IPS-NIHi7 (cell line): ENCODE measurements around the gene PRPF40A.
"Not testable (repeated sequence)": the region's sequence is repeated elsewhere in the genome, so short reads cannot be mapped to it uniquely, and the experiment has no call there.

Source experiments
- DNase-seq: peaks from one replicate; pipeline ENCODE4 v3.0.0; 2012; ENCODE audit warnings: mixed read lengths; ENCODE audit errors: extremely low spot score

The PRPF40A gene

DNA sequence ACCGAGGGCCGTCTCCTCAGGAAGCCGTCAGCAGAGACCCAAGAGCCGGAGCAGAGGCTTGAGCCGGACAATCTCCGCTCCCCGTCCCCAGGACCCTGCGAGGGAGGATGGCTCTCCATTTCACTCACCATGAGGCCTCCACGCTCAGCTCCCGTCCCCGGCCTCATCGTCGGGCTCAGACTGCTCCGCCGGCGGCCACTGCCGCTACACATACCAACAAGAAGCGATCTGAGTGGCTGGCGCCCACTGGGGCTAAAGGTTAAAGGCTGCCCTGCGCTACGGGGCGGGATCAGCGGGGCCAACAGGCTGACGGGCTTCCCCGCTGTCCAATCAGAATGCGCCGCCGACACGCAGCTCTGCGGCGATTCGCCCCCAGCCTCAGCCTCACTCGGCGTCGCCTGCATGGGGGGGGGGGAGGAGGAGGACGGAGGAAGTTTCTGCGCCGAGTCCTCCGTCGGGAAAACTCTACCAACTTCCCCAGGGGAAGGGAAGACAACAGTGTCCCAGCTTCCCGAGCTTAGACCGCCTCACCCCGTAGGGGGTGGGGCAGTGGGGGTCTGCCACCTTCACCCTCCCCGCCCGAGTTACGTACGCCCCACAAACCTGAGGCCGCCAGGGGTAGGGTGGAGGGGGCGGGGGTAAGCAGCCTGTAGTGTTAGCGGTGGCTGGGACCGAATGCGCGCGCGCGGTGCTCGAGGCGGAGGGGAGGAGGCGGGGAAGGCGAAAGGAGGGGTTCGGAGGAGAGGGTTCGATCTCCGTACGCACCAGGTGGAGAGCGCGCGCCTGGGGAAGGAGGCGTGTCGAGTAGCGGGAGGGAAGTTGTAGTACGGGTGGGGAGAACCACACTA lies at the start of gene PRPF40A:
Gene PRPF40A, minus strand, starts transcription at position 234 of the 848 bp plus-strand sequence. Its CDS starts 22 bp downstream, at position 212.
- peak; percentile 97 for DNase-seq

DNA sequence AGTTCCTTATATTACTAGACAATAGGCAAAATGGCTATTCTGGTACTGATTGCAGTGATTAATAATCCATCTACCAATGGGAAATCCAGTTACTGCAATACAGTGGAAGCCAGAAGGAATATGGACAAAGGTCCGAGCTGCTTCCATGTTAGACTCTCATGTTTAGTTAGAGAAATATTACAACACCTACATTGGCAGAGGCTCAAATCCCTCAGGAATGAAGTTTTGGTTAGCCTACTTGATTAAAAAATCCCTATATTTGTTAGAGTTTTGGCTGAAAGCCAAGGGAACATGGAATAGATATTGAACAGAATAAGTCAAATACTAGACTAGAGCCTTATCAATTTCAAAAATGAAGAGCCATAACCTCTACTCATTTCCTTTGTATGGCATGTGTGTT lies 49.7 kb upstream of the PRPF40A start:
- DNase-seq: no peak

DNA sequence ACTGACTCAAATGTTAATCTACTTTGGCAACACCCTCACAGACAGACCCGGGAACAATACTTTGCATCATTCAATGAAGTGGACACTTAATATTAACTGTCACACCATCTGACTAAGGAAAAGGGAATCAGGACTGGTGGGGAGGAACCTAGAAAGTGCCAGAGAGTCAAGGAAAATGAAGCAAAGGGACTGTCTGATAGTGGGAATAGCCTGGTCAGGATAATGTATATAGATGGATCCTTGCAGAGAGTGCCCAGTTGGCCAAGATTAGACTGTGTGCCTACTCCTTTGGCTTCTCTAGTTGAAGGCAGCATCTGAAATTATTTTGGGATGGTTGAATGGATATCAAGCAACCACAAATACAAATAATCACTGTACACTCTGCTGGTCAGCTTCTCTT lies 46.4 kb upstream of the PRPF40A start:
- DNase-seq: no peak

DNA sequence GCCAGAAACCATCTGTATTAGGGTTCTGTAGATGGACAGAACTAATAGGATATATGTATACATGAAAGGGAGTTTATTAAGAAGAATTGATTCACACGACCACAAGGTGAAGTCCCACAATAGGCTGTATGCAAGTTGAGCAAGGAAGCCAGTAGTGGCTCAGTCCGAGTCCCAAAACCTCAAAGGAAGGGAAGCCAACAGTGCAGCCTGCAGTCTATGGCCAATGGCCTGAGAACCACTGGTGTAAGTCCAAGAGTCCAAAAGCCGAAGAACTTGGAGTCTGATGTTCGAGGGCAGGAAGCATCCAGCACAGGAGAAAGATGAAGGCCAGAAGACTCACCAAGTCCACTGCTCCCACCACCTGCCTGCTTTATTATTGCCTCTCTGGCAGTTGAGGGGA lies 45.9 kb upstream of the PRPF40A start:
- not testable (repeated sequence) for DNase-seq

DNA sequence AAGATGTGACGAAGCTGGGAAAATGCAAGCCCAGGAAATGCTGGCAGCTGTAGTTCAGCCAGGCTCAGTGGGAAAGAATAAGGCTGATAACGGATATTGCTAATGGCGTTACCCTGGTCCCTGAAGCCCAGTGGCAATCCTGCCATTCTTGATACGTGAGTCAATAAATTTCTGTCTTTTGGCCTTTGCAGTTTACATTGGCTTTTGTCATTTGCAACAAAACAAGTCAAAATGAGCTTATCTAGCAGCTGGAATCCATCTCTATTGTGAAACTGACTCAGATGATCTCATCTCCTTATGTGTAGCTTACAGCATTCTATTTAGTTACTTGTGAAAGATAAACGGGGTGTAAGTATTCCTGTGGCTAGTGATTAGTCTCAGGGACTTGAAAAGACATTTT lies 44.9 kb upstream of the PRPF40A start:
- DNase-seq: peak; percentile 12

DNA sequence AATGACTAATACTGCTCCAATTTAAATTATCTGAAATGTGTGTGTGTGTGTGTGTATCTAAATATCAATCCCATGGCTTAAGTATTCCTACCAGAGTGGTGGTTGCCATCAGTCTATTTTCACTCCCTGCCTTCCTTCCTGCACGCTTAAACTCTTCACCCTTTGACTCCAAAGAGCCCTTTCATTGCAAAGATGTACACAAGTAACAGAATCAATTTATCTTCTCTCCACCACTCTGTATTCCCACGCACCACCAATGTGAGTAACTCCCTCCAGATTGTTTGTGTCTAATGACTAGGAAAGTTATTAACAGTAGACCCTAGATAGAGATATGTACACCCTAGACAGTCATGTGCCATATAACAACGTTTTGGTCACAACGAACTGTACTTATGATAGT lies 44.0 kb upstream of the PRPF40A start:
- no peak for DNase-seq

DNA sequence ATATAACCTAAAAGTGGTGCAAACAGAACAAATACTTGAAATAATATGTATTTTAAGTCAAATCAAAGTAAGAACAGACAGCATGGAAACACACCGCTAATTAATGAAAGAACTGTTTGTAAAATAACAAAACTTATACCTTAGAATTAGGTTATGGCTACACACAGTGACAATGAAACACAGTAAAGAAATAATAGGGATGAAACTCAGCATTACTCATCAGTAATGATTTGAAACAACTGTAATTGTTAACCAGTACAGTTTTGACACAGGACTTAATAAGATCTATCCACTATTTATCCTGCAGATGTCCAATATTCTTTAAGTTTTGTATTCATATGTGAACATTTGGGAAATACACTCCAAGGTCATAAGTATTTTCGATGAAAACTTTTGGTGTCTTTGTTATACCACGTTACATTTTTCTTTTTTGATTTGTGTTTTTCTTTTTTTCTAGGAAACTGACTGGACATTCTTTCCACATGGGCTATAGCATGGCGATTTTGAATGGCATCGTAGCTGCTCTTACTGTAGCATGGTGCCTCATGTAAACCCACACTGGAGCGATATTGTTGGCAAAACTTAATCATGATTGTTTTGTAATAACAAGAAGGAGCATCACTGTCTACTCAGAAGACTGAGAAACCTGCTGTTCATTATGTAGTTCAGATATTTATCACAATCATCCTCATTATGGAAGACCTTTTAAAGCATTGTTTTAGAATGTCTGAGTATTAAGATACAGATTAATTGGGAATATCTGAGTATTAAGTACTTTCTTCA lies 42.2 kb upstream of the PRPF40A start:
- DNase-seq: no peak

DNA sequence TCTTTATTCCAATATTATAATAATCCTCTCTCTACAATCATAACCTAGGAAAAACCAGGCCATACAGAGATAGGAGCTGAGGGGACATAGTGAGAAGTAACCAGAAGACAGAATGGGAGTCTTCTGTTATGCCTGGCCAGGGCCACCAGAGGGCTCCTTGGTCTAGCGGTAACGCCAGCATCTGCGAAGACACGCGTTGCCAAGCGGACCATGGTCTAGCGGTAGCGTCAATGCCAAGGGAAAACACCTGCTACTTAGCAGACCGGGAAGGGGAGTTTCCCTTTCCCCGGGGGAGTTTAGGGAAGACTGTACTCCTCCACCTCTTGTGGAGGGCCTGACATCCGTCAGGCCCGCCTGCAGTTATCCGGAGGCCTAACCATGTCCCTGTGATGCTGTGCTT lies 37.8 kb upstream of the PRPF40A start:
- peak; percentile 18 for DNase-seq

DNA sequence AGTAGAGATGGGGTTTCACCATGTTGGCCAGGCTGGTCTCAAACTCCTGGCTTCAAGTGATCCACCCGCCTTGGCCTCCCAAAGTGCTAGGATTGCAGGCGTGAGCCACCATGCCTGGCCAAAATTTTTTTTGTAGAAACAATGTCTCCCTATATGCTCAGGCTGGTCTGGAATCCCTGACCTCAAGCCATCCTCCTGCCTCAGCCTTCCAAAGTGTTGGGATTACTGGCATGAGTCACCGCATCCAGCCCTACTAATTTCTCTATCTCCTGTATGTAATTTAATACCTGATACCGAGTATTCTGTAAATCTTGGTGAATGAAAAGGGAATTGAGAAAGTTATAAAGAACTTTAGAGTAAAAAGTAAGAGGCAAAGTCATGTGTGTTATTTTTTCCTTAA lies 30.5 kb upstream of the PRPF40A start:
- not testable (repeated sequence) for DNase-seq

DNA sequence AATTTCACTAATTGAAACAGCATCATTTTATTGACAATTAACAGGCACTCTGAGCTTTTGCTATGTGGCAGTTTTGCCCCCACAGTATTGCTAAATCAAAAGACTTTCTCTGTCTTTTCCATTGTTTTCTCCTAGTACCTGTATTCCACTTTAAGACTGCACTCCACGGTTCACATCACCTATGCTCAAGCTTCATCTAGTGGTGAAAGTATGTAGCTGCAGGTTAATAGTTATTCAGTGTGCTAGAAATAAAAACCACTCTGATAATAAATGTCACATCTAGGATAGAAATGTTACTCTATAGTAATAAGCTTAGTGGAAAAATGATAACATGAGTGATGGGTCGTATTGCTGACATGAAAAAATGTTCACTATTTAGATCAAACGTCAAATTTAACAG lies 25.7 kb upstream of the PRPF40A start:
- peak; percentile 20 for DNase-seq

DNA sequence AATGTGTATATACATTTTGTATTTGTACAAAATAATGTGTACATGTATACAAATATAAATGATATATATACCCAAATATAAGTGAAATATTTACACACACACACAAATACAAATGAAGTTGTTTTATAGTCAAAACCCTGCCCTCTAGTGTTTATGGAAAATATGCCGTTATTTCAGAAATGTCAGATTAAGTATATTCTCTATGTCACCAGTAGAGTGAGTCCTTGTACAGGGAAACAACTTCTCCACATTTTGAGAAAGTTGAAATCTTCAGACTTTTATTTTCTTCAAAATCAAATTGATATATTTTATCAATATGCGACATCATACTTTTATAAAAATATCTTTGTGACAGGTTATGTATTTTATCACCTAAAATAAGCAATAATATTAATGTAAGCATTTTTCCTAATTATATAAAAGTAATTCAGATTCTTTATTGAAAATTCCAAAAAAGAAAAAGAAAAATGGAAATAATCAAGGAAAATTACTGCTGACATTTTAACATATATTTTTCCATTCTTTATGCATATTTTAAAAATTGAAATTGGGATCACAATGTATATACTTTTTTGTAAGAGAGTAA lies 23.6 kb upstream of the PRPF40A start:
- DNase-seq: peak; percentile 17

DNA sequence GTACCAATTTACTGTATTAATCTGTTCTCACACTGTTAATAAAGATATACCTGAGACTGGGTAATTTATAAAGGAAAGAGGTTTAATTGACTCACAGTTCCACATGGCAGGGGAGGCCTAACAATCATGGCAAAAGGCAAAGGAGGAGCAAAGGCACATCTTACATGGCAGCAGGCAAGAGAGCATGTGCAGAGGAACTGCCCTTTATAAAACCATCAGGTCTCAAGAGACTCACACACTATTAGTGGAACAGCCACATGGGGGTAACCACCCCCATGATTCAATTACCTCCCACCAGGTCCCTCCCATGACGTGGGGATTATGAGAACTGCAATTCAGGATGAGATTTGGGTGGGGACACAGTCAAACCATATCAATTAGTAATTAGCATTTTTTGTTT lies 22.4 kb upstream of the PRPF40A start:
- DNase-seq: not testable (repeated sequence)

DNA sequence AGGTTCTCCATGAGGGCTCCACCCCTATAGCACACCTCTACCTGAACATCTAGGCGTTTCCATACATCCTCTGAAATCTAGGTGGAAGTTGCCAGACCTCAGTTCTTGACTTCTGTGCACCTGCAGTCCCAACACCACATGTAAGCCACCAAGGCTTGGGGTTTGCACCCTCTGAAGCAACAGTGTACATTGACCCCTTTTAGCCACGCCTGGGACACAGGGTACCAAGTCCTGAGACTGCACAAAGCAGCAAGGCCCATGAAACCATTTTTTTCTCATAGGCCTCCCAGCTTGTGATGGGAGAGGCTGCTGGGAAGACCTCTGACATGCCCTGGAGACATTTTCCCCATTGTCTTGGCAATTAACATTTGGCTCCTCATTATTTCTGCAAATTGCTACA lies 21.2 kb upstream of the PRPF40A start:
- DNase-seq: no peak

DNA sequence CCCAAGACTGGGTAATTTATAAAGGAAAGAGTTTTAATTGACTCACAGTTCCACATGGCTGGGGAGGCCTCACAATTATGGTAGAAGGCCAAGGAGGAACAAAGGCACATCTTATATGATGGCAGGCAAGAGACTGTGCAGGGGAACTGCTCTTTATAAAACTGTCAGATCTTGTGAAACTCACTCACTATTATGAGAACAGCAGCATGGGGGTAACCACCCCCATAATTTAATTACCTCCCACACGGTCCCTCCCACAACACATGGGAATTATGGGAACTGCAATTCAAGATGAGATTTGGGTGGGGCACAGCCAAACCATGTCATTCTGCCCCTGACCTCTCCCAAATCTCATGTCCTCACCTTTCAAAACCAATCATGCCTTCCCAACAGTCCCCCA lies 20.2 kb upstream of the PRPF40A start:
- DNase-seq: not testable (repeated sequence)

DNA sequence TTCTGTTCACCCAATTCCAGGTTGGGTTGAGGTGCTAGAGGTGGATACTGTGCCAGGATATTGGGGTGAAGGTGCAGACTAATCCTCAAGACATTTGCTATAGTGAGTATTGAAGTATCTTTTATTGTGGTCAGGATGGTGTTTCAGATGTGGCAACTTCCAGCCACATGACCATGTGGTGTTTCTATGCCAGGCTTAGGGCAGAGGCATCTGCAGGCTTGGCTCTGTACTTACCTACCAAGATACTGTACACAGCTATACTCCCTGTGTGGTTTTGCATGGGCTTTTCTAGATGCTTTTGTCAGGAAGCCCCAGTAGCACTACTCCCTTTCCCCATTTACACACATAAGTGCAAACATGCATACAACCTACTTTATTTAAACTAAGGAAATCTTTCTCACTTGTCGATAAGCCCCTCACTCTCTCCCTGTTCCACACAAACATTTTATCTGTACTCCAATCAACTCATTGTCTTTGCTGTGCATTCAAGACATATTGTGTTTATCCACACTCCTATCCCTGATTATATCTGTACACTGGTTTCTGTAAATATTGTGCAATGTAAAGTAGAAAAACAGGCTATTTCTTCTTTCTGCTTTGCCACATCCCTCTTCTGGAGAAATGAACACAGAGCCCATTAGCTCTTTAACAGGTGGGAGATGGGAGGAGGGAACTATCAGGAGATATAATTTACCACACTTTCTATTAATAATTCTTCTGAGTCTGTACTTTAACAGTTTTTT lies 13.5 kb upstream of the PRPF40A start:
- DNase-seq: no peak

DNA sequence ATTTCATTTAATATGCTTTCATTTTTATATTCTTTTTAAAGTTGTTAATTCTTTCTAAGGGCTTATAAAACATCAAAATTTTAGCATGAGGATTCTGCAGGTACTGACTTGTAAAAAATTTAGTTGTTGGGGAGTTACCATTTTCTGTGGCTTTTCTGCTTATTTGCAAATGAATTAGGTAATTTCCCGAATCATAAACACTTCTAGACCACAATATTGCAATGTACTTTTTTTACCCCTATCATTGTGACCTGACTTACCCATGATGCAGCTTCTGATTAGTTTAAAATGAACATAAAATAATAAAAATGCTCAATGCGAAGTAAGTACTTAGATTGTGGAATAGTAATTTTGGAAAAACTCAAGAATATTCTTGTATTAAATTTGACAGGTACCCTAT lies 12.6 kb upstream of the PRPF40A start:
- no peak for DNase-seq

DNA sequence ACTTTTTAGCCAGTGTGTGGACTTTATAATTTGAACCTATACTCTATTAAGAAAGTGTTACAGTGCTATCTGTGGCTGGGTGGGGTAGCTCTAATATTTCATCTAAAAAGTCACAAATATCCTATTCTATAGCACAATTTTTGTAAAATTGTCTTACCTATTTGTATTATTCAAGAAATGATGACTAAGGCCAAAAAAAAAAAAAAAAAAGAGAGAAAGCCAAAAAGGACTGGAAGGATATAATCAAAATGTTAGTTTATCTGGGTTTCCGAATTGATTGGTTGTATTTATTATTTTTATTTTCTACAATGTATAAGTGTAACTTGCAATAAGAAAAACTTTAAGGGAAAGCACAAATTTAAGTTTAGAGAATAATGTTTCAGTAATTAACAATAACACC lies 6.7 kb upstream of the PRPF40A start:
- no peak for DNase-seq

DNA sequence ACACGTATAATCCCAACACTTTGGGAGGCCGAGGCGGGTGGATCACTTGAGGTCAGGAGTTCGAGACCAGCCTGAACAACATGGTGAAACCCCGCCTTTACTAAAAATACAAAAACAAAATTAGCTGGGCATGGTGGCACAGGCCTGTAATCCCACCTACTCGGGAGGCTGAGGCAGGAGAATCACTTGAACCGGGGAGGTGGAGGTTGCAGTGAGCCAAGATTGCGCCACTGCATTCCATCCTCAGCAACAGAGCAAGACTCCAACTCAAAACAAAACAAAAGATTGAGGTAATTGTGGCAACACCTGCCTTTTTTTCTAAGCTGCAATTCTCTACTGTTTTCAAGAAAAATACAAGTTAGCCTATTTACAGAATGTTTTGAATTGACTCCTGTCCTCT lies 5.4 kb upstream of the PRPF40A start:
- DNase-seq: not testable (repeated sequence)

DNA sequence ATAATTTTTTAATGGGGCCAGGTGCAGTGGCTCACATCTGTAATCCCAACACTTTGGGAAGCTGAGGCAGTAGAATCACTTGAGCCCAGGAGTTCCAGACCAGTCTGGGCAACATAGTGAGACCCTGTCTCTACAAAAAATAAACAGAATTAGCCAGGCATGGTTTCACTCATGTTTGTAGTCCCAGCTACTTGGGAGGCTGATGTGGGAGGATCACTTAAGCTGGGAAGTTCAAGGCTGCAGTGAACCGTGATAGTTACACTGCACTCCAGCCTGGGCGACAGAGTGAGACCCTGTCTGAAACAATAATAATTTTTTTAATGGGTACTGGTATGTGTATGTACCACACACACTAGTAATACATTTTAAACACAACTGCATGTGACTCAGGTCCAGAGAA lies 3.5 kb upstream of the PRPF40A start:
- no peak for DNase-seq

DNA sequence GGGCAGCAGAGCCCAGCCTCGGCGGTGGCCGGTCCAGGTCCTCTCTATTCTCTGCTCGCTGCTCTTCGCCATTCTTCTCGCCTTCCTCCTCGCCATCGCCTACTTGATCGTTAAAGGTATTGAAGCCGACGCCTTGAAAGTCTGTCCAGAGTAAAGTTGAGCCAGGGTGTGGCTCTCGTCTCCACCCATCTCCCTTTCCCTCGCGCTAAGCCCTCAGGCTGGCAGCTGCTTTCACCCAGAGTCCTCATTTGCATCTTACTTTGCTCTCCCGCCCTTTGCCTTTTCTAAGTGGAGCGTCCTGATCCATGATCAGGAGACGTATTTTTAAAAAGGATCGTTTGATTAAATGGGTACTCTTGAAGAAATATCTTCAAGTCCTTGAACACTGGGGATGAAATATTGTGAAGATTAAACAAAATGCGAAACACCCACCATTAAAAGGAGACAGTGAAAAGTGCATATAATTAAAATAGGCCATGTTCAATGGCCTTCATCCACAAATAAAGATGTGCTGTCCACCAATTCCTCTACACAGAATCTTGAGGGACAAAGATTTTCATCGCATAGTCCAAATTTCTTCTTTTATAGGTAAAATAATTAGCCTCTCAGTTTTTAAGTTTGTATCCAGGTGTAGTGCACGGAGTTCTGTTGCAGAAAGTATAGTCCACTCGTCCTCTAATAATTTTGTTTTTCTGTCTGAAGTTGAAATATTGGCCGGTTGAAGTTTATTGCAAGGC lies 1.8 kb upstream of the PRPF40A start:
- peak; percentile 60 for DNase-seq
